ENCODE data around the gene TGM1. TPM values are rescaled to one million over a fixed set of nuclear protein-coding genes. Genes with fewer than 3 reads are reported as not detected.

TGM1 gene
- total RNA-seq, 1 experiment from 2014 or later, result 3.2 TPM

DNA sequence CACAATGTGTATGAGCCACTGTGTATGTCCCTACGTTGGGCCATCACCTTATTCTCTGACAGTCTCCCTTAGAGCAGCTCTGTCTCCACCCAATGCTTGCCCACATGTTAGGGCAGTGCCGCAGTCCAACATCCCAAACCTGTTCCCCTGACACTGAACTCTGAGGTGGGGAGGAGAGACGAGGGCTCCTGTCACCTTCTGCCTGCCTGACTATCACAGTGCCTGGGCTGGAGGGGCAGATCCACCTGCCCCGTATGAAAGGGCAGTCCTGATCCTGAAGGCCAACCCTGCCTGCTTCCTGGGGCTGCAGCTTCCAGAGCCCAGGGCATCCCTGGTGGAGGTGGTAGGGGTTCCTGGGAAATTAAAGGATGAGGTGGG is 2.2 kb downstream of the TGM1 start:
- Histone ChIP-seq H4K20me1 (ENCODE audit: low read length) (no peaks in the 10 kb centered on the region), H3K9me3 (ENCODE audit: low read length) (no peaks in the 10 kb centered on the region), H3K27ac (ENCODE audit: low read length) (no peak overlapping the region), H3K79me2 (ENCODE audit: low read length) (no peaks in the 10 kb centered on the region), H3K4me1 (ENCODE audit: insufficient read depth, low read length) (peaks cover 8% of the 10 kb centered on the region; the same call in 1 of the 2 replicates), H3K27me3 (ENCODE audit: low read length) (no peaks in the 10 kb centered on the region), H3F3A (ENCODE audit: low read length, unreplicated experiment) (no peaks in the 10 kb centered on the region), H3K9ac (ENCODE audit: low read length) (no peak overlapping the region), H3K9me2 (replicated peaks; ENCODE audit: low read length) (no peaks in the 10 kb centered on the region), H3K4me3 (ENCODE audit: low read length) (no peak overlapping the region), H2AFZ (ENCODE audit: low read length) (no peak overlapping the region), H3K4me2 (ENCODE audit: low read length) (no peak overlapping the region), H3K36me3 (ENCODE audit: low read depth, low read length) (no peaks in the 10 kb centered on the region)
- ATAC-seq (no peak), DNase-seq (no peak)
- intact Hi-C loops (cut with micrococcal nuclease), result no loop called here
- CTCF ChIA-PET, result no interaction called here
- no TSS peak for BruUV-seq (replicated peaks)
- TF ChIP-seq, protein P1, sequence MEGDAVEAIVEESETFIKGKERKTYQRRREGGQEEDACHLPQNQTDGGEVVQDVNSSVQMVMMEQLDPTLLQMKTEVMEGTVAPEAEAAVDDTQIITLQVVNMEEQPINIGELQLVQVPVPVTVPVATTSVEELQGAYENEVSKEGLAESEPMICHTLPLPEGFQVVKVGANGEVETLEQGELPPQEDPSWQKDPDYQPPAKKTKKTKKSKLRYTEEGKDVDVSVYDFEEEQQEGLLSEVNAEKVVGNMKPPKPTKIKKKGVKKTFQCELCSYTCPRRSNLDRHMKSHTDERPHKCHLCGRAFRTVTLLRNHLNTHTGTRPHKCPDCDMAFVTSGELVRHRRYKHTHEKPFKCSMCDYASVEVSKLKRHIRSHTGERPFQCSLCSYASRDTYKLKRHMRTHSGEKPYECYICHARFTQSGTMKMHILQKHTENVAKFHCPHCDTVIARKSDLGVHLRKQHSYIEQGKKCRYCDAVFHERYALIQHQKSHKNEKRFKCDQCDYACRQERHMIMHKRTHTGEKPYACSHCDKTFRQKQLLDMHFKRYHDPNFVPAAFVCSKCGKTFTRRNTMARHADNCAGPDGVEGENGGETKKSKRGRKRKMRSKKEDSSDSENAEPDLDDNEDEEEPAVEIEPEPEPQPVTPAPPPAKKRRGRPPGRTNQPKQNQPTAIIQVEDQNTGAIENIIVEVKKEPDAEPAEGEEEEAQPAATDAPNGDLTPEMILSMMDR (conservative IDR thresholded peaks at IDR 0.05; ENCODE audit: low read depth, low read length), result no peak
- TF ChIP-seq EZH2 (IDR thresholded peaks at IDR 0.05; ENCODE audit: low read length, unreplicated experiment) (no peak), EZH2phosphoT487 (IDR thresholded peaks at IDR 0.05; ENCODE audit: borderline replicate concordance, low read length) (no peak)
- POLR2A ChIA-PET (ENCODE audit: unreplicated experiment), result no interaction called here

DNA sequence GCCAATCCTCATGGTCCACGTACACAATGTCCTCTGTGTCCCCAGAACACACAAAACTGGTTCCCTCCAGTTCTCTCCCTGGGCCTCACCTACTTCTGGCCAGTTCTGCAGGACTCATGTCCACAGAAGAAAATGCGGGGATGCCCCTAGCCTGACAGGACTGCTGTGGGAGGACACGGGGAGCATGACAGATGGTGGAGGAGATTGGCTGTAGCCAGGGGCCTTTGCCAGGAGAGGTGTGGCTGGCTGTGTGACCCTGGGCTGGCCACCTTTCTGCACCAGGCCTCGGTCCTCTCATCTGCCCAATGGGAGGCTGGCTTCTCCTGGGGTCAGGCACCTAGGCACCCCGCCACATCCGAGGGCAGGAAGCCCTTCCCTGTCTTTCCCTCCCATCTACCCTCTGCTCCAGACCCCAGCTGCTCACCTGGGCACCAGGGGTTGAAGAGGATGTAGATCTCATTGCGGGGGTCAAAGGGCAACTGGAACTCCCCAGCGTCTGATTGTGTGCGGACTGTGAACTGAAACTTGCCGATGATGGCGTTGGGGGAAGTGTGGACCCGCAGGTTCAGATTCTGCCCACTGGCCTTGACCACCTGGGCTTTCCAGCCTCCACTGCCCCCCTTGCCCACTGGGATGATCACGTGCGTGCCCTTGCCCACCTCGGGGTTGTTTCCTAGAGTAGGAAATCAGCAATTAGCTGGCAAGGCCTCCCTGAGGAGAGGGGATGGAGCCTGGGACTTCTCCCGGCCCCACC is 2.8 kb downstream of the TGM1 start:
- no peaks in the 10 kb centered on the region for H3K9me3 ChIP-seq (ENCODE audit: low read length)
- no peak overlapping the region for H2AFZ ChIP-seq (ENCODE audit: low read length)
- no peak overlapping the region for H3K4me3 ChIP-seq (ENCODE audit: low read length)
- ChIA-PET CTCF (no interaction called here), POLR2A (ENCODE audit: unreplicated experiment) (no interaction called here)
- no peaks in the 10 kb centered on the region for H3K9me2 ChIP-seq (replicated peaks; ENCODE audit: low read length)
- H3K27ac ChIP-seq (ENCODE audit: low read length), result no peak overlapping the region
- H3K4me2 ChIP-seq (ENCODE audit: low read length), result no peak overlapping the region
- H3K79me2 ChIP-seq (ENCODE audit: low read length), result no peaks in the 10 kb centered on the region
- H3K4me1 ChIP-seq (ENCODE audit: insufficient read depth, low read length), result peaks cover 8% of the 10 kb centered on the region; the same call in 1 of the 2 replicates
- no peaks in the 10 kb centered on the region for H4K20me1 ChIP-seq (ENCODE audit: low read length)
- DNase-seq (no peak), ATAC-seq (no peak)
- H3K9ac ChIP-seq (ENCODE audit: low read length), result no peak overlapping the region
- intact Hi-C loops (cut with micrococcal nuclease), result no loop called here
- H3F3A ChIP-seq (ENCODE audit: low read length, unreplicated experiment), result no peaks in the 10 kb centered on the region
- H3K27me3 ChIP-seq (ENCODE audit: low read length), result no peaks in the 10 kb centered on the region
- BruUV-seq (replicated peaks), result no TSS peak
- no peaks in the 10 kb centered on the region for H3K36me3 ChIP-seq (ENCODE audit: low read depth, low read length)
- TF ChIP-seq EZH2 (IDR thresholded peaks at IDR 0.05; ENCODE audit: low read length, unreplicated experiment) (no peak), EZH2phosphoT487 (IDR thresholded peaks at IDR 0.05; ENCODE audit: borderline replicate concordance, low read length) (no peak)
- TF ChIP-seq, protein P1 (conservative IDR thresholded peaks at IDR 0.05; ENCODE audit: low read depth, low read length), result no peak

DNA sequence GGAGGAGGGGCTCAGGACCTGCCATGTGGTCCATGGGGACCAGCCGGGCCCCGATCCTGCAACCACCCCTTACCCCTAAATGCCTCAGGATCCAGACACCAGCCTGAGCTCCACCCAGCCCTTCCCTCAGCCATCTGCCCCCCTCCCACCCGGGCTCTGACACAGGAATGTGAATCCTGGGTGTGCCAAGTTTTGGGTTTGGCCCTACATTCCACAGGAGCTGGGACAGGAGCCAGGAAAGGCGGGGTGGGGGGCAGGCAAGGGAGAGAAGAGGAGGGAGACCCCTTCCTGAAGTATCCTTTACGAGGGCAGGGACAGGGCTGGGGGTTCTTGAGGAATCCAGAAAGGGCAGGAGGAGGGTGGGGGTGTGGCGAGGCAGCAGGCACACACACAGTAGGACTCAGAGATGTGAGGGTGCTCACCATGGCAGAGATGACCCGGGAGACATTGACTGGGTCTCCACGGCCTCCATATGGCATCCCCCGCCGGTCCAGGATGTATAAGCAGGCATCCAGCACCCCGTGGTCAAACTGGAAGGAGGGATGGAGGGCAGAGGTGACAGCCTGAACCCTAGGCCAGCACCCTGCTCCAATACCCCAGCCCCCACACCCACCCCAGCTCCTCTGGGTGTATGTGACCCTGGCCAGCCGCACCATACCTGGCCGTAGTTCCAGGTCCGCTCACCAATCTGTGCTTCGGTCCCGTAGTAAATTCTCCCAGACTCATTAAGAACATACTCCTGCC is 3.5 kb downstream of the TGM1 start:
- H3K79me2 ChIP-seq (ENCODE audit: low read length), result no peaks in the 10 kb centered on the region
- no peaks in the 10 kb centered on the region for H3F3A ChIP-seq (ENCODE audit: low read length, unreplicated experiment)
- H3K9me3 ChIP-seq (ENCODE audit: low read length), result no peaks in the 10 kb centered on the region
- BruUV-seq (replicated peaks), result no TSS peak
- no peaks in the 10 kb centered on the region for H3K9me2 ChIP-seq (replicated peaks; ENCODE audit: low read length)
- TF ChIP-seq, protein P1 (conservative IDR thresholded peaks at IDR 0.05; ENCODE audit: low read depth, low read length), result no peak
- TF ChIP-seq EZH2 (IDR thresholded peaks at IDR 0.05; ENCODE audit: low read length, unreplicated experiment) (no peak), EZH2phosphoT487 (IDR thresholded peaks at IDR 0.05; ENCODE audit: borderline replicate concordance, low read length) (no peak)
- peaks cover 8% of the 10 kb centered on the region; the same call in 1 of the 2 replicates for H3K4me1 ChIP-seq (ENCODE audit: insufficient read depth, low read length)
- H3K9ac ChIP-seq (ENCODE audit: low read length), result no peak overlapping the region
- no peak overlapping the region for H3K4me2 ChIP-seq (ENCODE audit: low read length)
- POLR2A ChIA-PET (ENCODE audit: unreplicated experiment), result interaction anchor here (0.6 kb wide), 1 partner anchor 12 kb away, joined by 6 read pairs; the partner anchor contains the start of gene RABGGTA
- H4K20me1 ChIP-seq (ENCODE audit: low read length), result no peaks in the 10 kb centered on the region
- H3K36me3 ChIP-seq (ENCODE audit: low read depth, low read length), result no peaks in the 10 kb centered on the region
- no peak overlapping the region for H3K4me3 ChIP-seq (ENCODE audit: low read length)
- intact Hi-C loops (cut with micrococcal nuclease), result no loop called here
- ATAC-seq, result peak; percentile 66
- no peaks in the 10 kb centered on the region for H3K27me3 ChIP-seq (ENCODE audit: low read length)
- peak; percentile 56 for DNase-seq
- H2AFZ ChIP-seq (ENCODE audit: low read length), result no peak overlapping the region
- no peak overlapping the region for H3K27ac ChIP-seq (ENCODE audit: low read length)
- CTCF ChIA-PET, result no interaction called here
